HUES64 (cell line): ENCODE data around the gene POLD3. TPM values are rescaled to one million over a fixed set of nuclear protein-coding genes. Genes with fewer than 3 reads are reported as not detected.

ENCODE experiments used
- H3K27ac ChIP-seq: 2 replicates; pipeline ENCODE4 v1.7.0; 2013; ENCODE audit warnings: low read depth, low read length, inconsistent platforms
- H3K27me3 ChIP-seq: 2 replicates; pipeline ENCODE4 v1.6.1; 2013; ENCODE audit warnings: mild to moderate bottlenecking, low read length; ENCODE audit not compliant: insufficient read depth
- H3K36me3 ChIP-seq: 2 replicates; pipeline ENCODE4 v1.6.1; 2013; ENCODE audit warnings: mild to moderate bottlenecking, low read length; ENCODE audit not compliant: insufficient read depth
- H3K4me1 ChIP-seq: 2 replicates; pipeline ENCODE4 v1.6.1; 2013; ENCODE audit warnings: mild to moderate bottlenecking, low read length, moderate library complexity; ENCODE audit not compliant: insufficient read depth
- H3K4me3 ChIP-seq: 2 replicates; pipeline ENCODE4 v1.5.1; 2013; ENCODE audit warnings: mild to moderate bottlenecking, low read length, moderate library complexity
- H3K9ac ChIP-seq: 2 replicates; pipeline ENCODE4 v1.6.1; 2013; ENCODE audit warnings: mild to moderate bottlenecking, low read depth, low read length
- H3K9me3 ChIP-seq: 2 replicates; pipeline ENCODE4 v1.6.1; 2013; ENCODE audit warnings: low read depth, low read length; ENCODE audit not compliant: insufficient read depth
- WGBS: fragments of 150-250, 120-280 bp; methylation state at CpG from one replicate; pipeline ENCODE4 v1.1.7; 2013; ENCODE audit warnings: missing lambda C conversion rate; 5-methylcytosine and 5-hydroxymethylcytosine counted together
- polyA plus RNA-seq, 2 experiments: library from polyadenylated mRNA; stranded (reverse); fragments of 50-300 nt; gene quantifications; one replicate each; pipeline ENCODE4 v1.2.3, GENCODE V29; 2013

Gene POLD3
- polyA plus RNA-seq (2013, experiment 1 of 2): 28.3 TPM
- 27.3 TPM for polyA plus RNA-seq (2013, experiment 2 of 2)

- Histone ChIP-seq H3K27me3 (no peaks in the 10 kb centered on the region), H3K4me1 (no peaks in the 10 kb centered on the region; the same call in 1 of the 2 replicates), H3K4me3 (peak within 1 kb of the TSS; percentile 95), H3K9ac (peak within 1 kb of the TSS; percentile 98), H3K36me3 (peaks cover 33% of the 10 kb centered on the region), H3K9me3 (no peaks in the 10 kb centered on the region), H3K27ac (peak within 1 kb of the TSS; percentile 76)
- WGBS: under 1% methylated on average over 63 of the region's 63 CpGs
Observed at GRCh38 chr11:74592441-74593362, at the start of gene POLD3. Gene POLD3 (plus strand): TSS chr11:74592582. CDS start chr11:74592659, 77 bp downstream.

GRCh38 chr11:74543991-74544390, 48.4 kb upstream of the POLD3 start:
- 94% methylated on average over 2 of the region's 2 CpGs for WGBS
- Histone ChIP-seq H3K36me3 (no peaks in the 10 kb centered on the region), H3K9me3 (peaks cover 30% of the 10 kb centered on the region)

GRCh38 chr11:74546752-74547151, 45.6 kb upstream of the POLD3 start:
- Histone ChIP-seq H3K9me3 (peaks cover 24% of the 10 kb centered on the region), H3K9ac (no peak overlapping the region), H3K27me3 (no peaks in the 10 kb centered on the region), H3K4me1 (peaks cover 3% of the 10 kb centered on the region; the same call in 1 of the 2 replicates), H3K4me3 (no peak overlapping the region), H3K36me3 (no peaks in the 10 kb centered on the region), H3K27ac (no peak overlapping the region)
- 96% methylated on average over 5 of the region's 5 CpGs for WGBS

More at GRCh38 chr11:74543991-74544390, 48.4 kb upstream of the POLD3 start:
- no peaks in the 10 kb centered on the region for H3K4me1 ChIP-seq
- no peaks in the 10 kb centered on the region for H3K27me3 ChIP-seq
- H3K27ac ChIP-seq: no peak overlapping the region
- no peak overlapping the region for H3K9ac ChIP-seq
- H3K4me3 ChIP-seq: no peak overlapping the region

GRCh38 chr11:74550991-74551753, 41.2 kb upstream of the POLD3 start:
- Histone ChIP-seq H3K27ac (no peak overlapping the region), H3K9me3 (no peaks in the 10 kb centered on the region), H3K4me1 (peaks cover 3% of the 10 kb centered on the region; the same call in 1 of the 2 replicates), H3K36me3 (no peaks in the 10 kb centered on the region), H3K9ac (no peak overlapping the region), H3K4me3 (no peak overlapping the region), H3K27me3 (no peaks in the 10 kb centered on the region)
- 78% methylated on average over 4 of the region's 4 CpGs for WGBS

- Histone ChIP-seq H3K4me1 (peaks cover 3% of the 10 kb centered on the region; the same call in 1 of the 2 replicates), H3K36me3 (no peaks in the 10 kb centered on the region), H3K9ac (no peak overlapping the region), H3K4me3 (no peak overlapping the region), H3K9me3 (no peaks in the 10 kb centered on the region), H3K27ac (no peak overlapping the region), H3K27me3 (no peaks in the 10 kb centered on the region)
Observed at GRCh38 chr11:74551754-74552145, 40.6 kb upstream of the POLD3 start.

- Histone ChIP-seq H3K4me3 (no peak overlapping the region), H3K27me3 (no peaks in the 10 kb centered on the region), H3K27ac (no peak overlapping the region), H3K4me1 (no peaks in the 10 kb centered on the region), H3K9ac (no peak overlapping the region), H3K9me3 (no peaks in the 10 kb centered on the region), H3K36me3 (no peaks in the 10 kb centered on the region)
- 88% methylated on average over 1 of the region's 3 CpGs for WGBS
Observed at GRCh38 chr11:74557526-74557925, 34.9 kb upstream of the POLD3 start.

GRCh38 chr11:74559110-74559933, 33.1 kb upstream of the POLD3 start:
- Histone ChIP-seq H3K36me3 (no peaks in the 10 kb centered on the region), H3K27me3 (no peaks in the 10 kb centered on the region), H3K27ac (no peak overlapping the region), H3K4me1 (no peaks in the 10 kb centered on the region), H3K4me3 (no peak overlapping the region), H3K9me3 (no peaks in the 10 kb centered on the region), H3K9ac (no peak overlapping the region)
- WGBS: 96% methylated on average over 7 of the region's 7 CpGs

- Histone ChIP-seq H3K9ac (no peak overlapping the region), H3K9me3 (no peaks in the 10 kb centered on the region), H3K27me3 (no peaks in the 10 kb centered on the region), H3K36me3 (no peaks in the 10 kb centered on the region), H3K4me1 (no peaks in the 10 kb centered on the region), H3K27ac (no peak overlapping the region), H3K4me3 (no peak overlapping the region)
- WGBS: 97% methylated on average over 1 of the region's 2 CpGs
Observed at GRCh38 chr11:74559934-74560309, 32.5 kb upstream of the POLD3 start.

- no peaks in the 10 kb centered on the region for H3K36me3 ChIP-seq
- no peaks in the 10 kb centered on the region for H3K27me3 ChIP-seq
- H3K27ac ChIP-seq: no peak overlapping the region
- H3K4me1 ChIP-seq: no peaks in the 10 kb centered on the region
- H3K9me3 ChIP-seq: no peaks in the 10 kb centered on the region
- H3K4me3 ChIP-seq: no peak overlapping the region
- no peak overlapping the region for H3K9ac ChIP-seq
- 92% methylated on average over 5 of the region's 5 CpGs for WGBS
Observed at GRCh38 chr11:74566146-74566960, 26.0 kb upstream of the POLD3 start.

- H3K4me1 ChIP-seq: no peaks in the 10 kb centered on the region
- H3K27ac ChIP-seq: no peak overlapping the region
- H3K9ac ChIP-seq: no peak overlapping the region
- H3K27me3 ChIP-seq: no peaks in the 10 kb centered on the region
- WGBS: 94% methylated on average over 1 of the region's 1 CpG
- no peaks in the 10 kb centered on the region for H3K9me3 ChIP-seq
- no peak overlapping the region for H3K4me3 ChIP-seq
- no peaks in the 10 kb centered on the region for H3K36me3 ChIP-seq
Observed at GRCh38 chr11:74568028-74568427, 24.4 kb upstream of the POLD3 start.
